Upper lobe of left lung (tissue), 6 donors: ENCODE measurements around the gene ADRA2A. TPM values are rescaled to one million over a fixed set of nuclear protein-coding genes. Genes with fewer than 3 reads are reported as not detected.

Source experiments
- ATAC-seq, 2 donors: fragments of 200-7000 bp; cut with Tn5 transposase; one replicate each; pipeline ENCODE4 v1.9.1; 2022; ENCODE audit warnings: mild to moderate bottlenecking in 2 of 2, moderate library complexity in 2 of 2; ENCODE audit not compliant: low FRiP score in 2 of 2
- DNase-seq, 2 donors: peaks; one replicate each; pipeline ENCODE4 v3.0.0-alpha.2; 2019 to 2020
- H3K27ac ChIP-seq, 4 donors: fragments of 200-600 bp; sonication (generic); one replicate each; pipeline ENCODE4 v1.5.1; 2016 to 2019
- H3K27me3 ChIP-seq, 4 donors: fragments of 200-600 bp; sonication (generic); one replicate each; pipeline ENCODE4 v1.5.1; 2017 to 2019
- H3K36me3 ChIP-seq, 4 donors: fragments of 200-600 bp; sonication (generic); one replicate each; pipeline ENCODE4 v1.5.1; 2016 to 2019
- H3K4me1 ChIP-seq, 4 donors: fragments of 200-600 bp; sonication (generic); one replicate each; pipeline ENCODE4 v1.5.1; 2018 to 2019
- H3K4me3 ChIP-seq, 4 donors: fragments of 200-600 bp; sonication (generic); one replicate each; pipeline ENCODE4 v1.5.1; 2017 to 2019; ENCODE audit warnings: mild to moderate bottlenecking in 2 of 4, moderate library complexity in 1 of 4
- H3K9me3 ChIP-seq, 4 donors: fragments of 200-600 bp; sonication (generic); one replicate each; pipeline ENCODE4 v1.5.1; 2018 to 2019
- EP300 ChIP-seq, 4 donors: sonication (generic); formaldehyde crosslinking; IDR thresholded peaks; one replicate each; pipeline ENCODE4 v1.5.1; 2017; ENCODE audit warnings: antibody characterized with exemption in 4 of 4, control low read depth in 2 of 4
- POLR2A ChIP-seq, 4 donors: fragments of 450-650 bp; IDR thresholded peaks; one replicate each; pipeline ENCODE4 v1.5.1; 2016 to 2017; ENCODE audit warnings: antibody characterized with exemption in 4 of 4, mild to moderate bottlenecking in 2 of 4
- POLR2AphosphoS5 ChIP-seq, 2 donors: sonication (generic); formaldehyde crosslinking; IDR thresholded peaks; one replicate each; pipeline ENCODE4 v1.5.1; 2017; ENCODE audit warnings: antibody characterized with exemption in 2 of 2
- WGBS, 2 donors: methylation state at CpG; one replicate each; pipeline ENCODE4 v1.1.5; 2017 to 2018; 5-methylcytosine and 5-hydroxymethylcytosine counted together
- total RNA-seq, 6 donors: library from RNA; depleted of rRNA in 4 of 6; stranded (reverse); fragments of >200 nt in 4 of 6; gene quantifications; one replicate each; pipeline versions ENCODE4 v1.1.0 to v1.2.1, GENCODE V29; 2016 to 2021
- TF ChIP-seq, protein P1 (sequence below), 6 experiments: fragments of 450-650 bp in 4 of 6; fragments of 200-600 bp in 2 of 6; sonication (generic) in 2 of 6; IDR thresholded peaks; one replicate each; pipeline ENCODE4 v1.5.1; 2016 to 2019; ENCODE audit warnings: antibody characterized with exemption in 6 of 6
- donor health status: DM: no; HTN: no; CAD: no; lungs with moderate emphysema.
- donor health status: DM: no; HTN: yes; CAD: no; lungs with severe emphysema.

Gene ADRA2A
- total RNA-seq, 6 donors from 2014 or later = 1.5 to 5.6 (median 2.5) TPM

- Histone ChIP-seq H3K27ac (no peak overlapping the region), H3K36me3 (no peaks in the 10 kb centered on the region)
Measured at GRCh38 chr10:111122127-111122526, 45.3 kb downstream of the ADRA2A start.

DNA sequence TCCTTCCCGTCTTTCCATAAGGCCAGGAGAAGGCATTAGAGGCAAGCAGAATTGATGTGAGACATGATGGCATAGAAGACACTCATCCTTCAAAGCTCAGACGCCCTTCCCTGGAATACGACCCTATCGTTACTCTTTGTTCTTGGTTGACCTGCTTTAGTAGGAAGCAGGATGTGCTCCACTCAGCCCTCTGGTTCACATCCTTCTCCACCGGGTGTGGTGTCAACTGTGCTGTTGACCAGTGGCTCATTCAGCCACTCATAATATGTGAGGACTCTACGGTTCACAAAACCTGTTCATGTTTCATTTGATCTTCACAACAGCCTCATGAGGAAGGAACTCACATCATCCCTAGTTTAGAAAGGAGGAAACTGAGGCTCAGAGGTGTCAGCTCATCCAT, 47.1 kb downstream of the ADRA2A start:
- Histone ChIP-seq H3K4me3 (no peak overlapping the region), H3K27me3 (no peaks in the 10 kb centered on the region), H3K27ac (no peak overlapping the region), H3K36me3 (no peaks in the 10 kb centered on the region), H3K9me3 (no peaks in the 10 kb centered on the region), H3K4me1 (peaks cover 0 to 3% (median 0%) of the 10 kb centered on the region in 4 donors)
- DNase-seq (no peak), ATAC-seq (no peak)
- 81 to 86% methylated on average over 5 to 6 of the region's 6 CpGs for WGBS, 2 donors
- TF ChIP-seq EP300 (IDR thresholded peaks at IDR 0.05) (no peak), POLR2AphosphoS5 (IDR thresholded peaks at IDR 0.05) (no peak), POLR2A (IDR thresholded peaks at IDR 0.05) (no peak)
- TF ChIP-seq, protein P1, sequence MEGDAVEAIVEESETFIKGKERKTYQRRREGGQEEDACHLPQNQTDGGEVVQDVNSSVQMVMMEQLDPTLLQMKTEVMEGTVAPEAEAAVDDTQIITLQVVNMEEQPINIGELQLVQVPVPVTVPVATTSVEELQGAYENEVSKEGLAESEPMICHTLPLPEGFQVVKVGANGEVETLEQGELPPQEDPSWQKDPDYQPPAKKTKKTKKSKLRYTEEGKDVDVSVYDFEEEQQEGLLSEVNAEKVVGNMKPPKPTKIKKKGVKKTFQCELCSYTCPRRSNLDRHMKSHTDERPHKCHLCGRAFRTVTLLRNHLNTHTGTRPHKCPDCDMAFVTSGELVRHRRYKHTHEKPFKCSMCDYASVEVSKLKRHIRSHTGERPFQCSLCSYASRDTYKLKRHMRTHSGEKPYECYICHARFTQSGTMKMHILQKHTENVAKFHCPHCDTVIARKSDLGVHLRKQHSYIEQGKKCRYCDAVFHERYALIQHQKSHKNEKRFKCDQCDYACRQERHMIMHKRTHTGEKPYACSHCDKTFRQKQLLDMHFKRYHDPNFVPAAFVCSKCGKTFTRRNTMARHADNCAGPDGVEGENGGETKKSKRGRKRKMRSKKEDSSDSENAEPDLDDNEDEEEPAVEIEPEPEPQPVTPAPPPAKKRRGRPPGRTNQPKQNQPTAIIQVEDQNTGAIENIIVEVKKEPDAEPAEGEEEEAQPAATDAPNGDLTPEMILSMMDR (IDR thresholded peaks at IDR 0.05) = no peak

More at GRCh38 chr10:111122127-111122526, 45.3 kb downstream of the ADRA2A start:
- TF ChIP-seq EP300 (IDR thresholded peaks at IDR 0.05) = no peak
- TF ChIP-seq POLR2AphosphoS5 (IDR thresholded peaks at IDR 0.05) = no peak
- TF ChIP-seq, protein P1 (IDR thresholded peaks at IDR 0.05) = no peak
- TF ChIP-seq POLR2A (IDR thresholded peaks at IDR 0.05) = no peak
- no peaks in the 10 kb centered on the region for H3K27me3 ChIP-seq
- H3K4me1 ChIP-seq = no peaks in the 10 kb centered on the region
- no peaks in the 10 kb centered on the region for H3K9me3 ChIP-seq
- DNase-seq (no peak), ATAC-seq (no peak)
- H3K4me3 ChIP-seq = no peak overlapping the region

DNA sequence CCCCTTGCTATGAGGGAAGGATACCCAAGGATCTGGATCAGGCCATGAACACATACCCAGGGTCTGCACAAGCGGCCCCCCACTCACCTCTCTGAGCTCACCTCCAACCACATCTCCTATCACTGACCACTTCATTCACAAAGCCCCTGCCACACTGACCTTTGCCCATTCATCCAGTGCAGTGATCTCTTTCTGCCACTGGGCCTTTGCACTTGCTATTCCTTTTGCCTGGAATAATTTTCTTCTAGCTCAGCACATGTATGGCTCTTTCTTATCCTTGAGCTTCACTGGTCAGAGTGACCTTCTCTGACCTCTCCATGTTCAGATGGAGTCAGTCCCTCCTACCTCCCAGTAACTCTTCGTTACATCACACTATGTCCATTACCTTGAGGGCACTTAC, 48.3 kb downstream of the ADRA2A start:
- ATAC-seq = no peak
- DNase-seq = no peak
- 77 to 90% methylated on average over 2 of the region's 2 CpGs for WGBS, 2 donors

GRCh38 chr10:111126077-111126476, 49.2 kb downstream of the ADRA2A start:
- no peak for ATAC-seq
- TF ChIP-seq EP300 (IDR thresholded peaks at IDR 0.05) (no peak), POLR2A (IDR thresholded peaks at IDR 0.05) (no peak), POLR2AphosphoS5 (IDR thresholded peaks at IDR 0.05) (no peak)
- TF ChIP-seq, protein P1 (IDR thresholded peaks at IDR 0.05) = no peak

More for the DNA sequence above, 48.3 kb downstream of the ADRA2A start:
- no peak overlapping the region for H3K4me3 ChIP-seq
- no peaks in the 10 kb centered on the region for H3K27me3 ChIP-seq
- H3K36me3 ChIP-seq = no peaks in the 10 kb centered on the region
- no peak for TF ChIP-seq EP300 (IDR thresholded peaks at IDR 0.05)
- no peak for TF ChIP-seq POLR2AphosphoS5 (IDR thresholded peaks at IDR 0.05)
- TF ChIP-seq, protein P1 (IDR thresholded peaks at IDR 0.05) = no peak
- TF ChIP-seq POLR2A (IDR thresholded peaks at IDR 0.05) = no peak
- H3K4me1 ChIP-seq = peaks cover 0 to 6% (median 0%) of the 10 kb centered on the region in 4 donors
- no peaks in the 10 kb centered on the region for H3K9me3 ChIP-seq
- no peak overlapping the region for H3K27ac ChIP-seq

More at GRCh38 chr10:111126077-111126476, 49.2 kb downstream of the ADRA2A start:
- no peaks in the 10 kb centered on the region for H3K9me3 ChIP-seq
- no peak overlapping the region for H3K4me3 ChIP-seq
- H3K27me3 ChIP-seq = no peaks in the 10 kb centered on the region
- peaks cover 0 to 6% (median 0%) of the 10 kb centered on the region in 4 donors for H3K4me1 ChIP-seq
- DNase-seq = no peak
- H3K27ac ChIP-seq = no peak overlapping the region
- no peaks in the 10 kb centered on the region for H3K36me3 ChIP-seq
- 39 to 57% methylated on average over 2 of the region's 2 CpGs for WGBS, 2 donors
